CD4-positive, alpha-beta T cell treated with Interleukin-2 at 100 ng/mL for 4 hours (primary cell): ENCODE results near the gene SLC25A39.

ENCODE experiments used
- DNase-seq: peaks from one replicate; pipeline ENCODE4 v3.0.0-alpha.2; 2020; ENCODE audit warnings: low spot score

SLC25A39 gene

DNA sequence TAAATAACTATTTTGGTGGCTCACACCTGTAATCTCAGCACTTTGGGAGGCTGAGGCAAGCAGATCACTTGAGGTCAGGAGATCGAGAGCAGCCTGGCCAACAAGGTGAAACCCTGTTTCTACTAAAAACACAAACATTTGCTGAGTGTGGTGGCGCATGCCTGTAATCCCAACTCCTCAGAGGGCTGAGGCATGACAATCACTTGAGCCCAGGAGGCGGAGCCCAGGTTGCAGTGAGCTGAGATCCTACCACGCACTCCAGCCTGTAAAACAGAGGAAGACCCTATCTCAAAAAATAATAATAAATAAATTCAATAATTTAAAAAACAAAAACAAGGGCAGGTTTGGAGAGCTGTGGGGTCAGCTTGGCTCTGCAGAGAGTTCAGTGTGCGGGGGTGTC, 51.0 kb downstream of the SLC25A39 start:
- DNase-seq: no peak

- DNase-seq: no peak
Observed at GRCh38 chr17:44272954-44273353, 51.7 kb downstream of the SLC25A39 start.

- no peak for DNase-seq
Observed at GRCh38 chr17:44272321-44272951, 52.2 kb downstream of the SLC25A39 start.
